Keratinocyte (primary cell): Measurements from ENCODE around the gene TRIM14. TPM values are rescaled to one million over a fixed set of nuclear protein-coding genes. Genes with fewer than 3 reads are reported as not detected.
A peak's percentile ranks its signal among the peaks of the same experiment; 100 is the strongest.

Source experiments
- DNase-seq: peaks from one replicate; pipeline ENCODE4 v3.0.0-alpha.2; 2011; ENCODE audit warnings: low read depth, missing footprints, low spot score
- FAIRE-seq: peaks from 2 replicates; lab custom pipeline; 2011; peaks lifted over from hg19 to GRCh38; lab: Jason Lieb, UNC
- H2AFZ ChIP-seq: 2 replicates; pipeline ENCODE4 v1.6.0; 2012; ENCODE audit warnings: low read length, control low read depth, inconsistent platforms; ENCODE audit not compliant: control insufficient read depth
- H3K27ac ChIP-seq: 2 replicates; pipeline ENCODE4 v1.5.1; 2011; ENCODE audit warnings: low read length; ENCODE audit not compliant: control insufficient read depth, insufficient read depth
- H3K27me3 ChIP-seq: 3 replicates; pipeline ENCODE4 v1.6.0; 2011; ENCODE audit warnings: low read length; ENCODE audit not compliant: control insufficient read depth, insufficient read depth; ENCODE audit errors: extremely low read depth
- H3K36me3 ChIP-seq, 2 experiments: 2 replicates in 1 of 2; 3 replicates in 1 of 2; pipeline ENCODE4 v1.5.1; 2011; ENCODE audit warnings: low read length in 2 of 2, mild to moderate bottlenecking in 1 of 2; ENCODE audit not compliant: control insufficient read depth in 2 of 2, insufficient read depth in 2 of 2; ENCODE audit errors: extremely low read depth in 1 of 2
- H3K4me1 ChIP-seq: 3 replicates; pipeline ENCODE4 v1.5.1; 2011; ENCODE audit warnings: low read length; ENCODE audit not compliant: control insufficient read depth, insufficient read depth; ENCODE audit errors: extremely low read depth
- H3K4me2 ChIP-seq: 3 replicates; pipeline ENCODE4 v1.6.0; 2011; ENCODE audit warnings: low read depth, low read length; ENCODE audit not compliant: control insufficient read depth, insufficient read depth; ENCODE audit errors: extremely low read depth
- H3K4me3 ChIP-seq, 3 experiments: fragments of 200-600 bp in 1 of 3; sonication (generic) in 1 of 3; 2 replicates in 2 of 3; 3 replicates in 1 of 3; pipeline ENCODE4 v1.5.1; 2011 to 2016; ENCODE audit warnings: low read length in 3 of 3, mild to moderate bottlenecking in 3 of 3, control low read depth in 2 of 3, inconsistent platforms in 1 of 3, low read depth in 1 of 3, mixed read lengths in 1 of 3, mixed run types in 1 of 3, moderate library complexity in 1 of 3; ENCODE audit not compliant: control insufficient read depth in 2 of 3, insufficient read depth in 2 of 3; ENCODE audit errors: extremely low read depth in 1 of 3
- H3K79me2 ChIP-seq: 2 replicates; pipeline ENCODE4 v1.6.0; 2012; ENCODE audit warnings: low read length; ENCODE audit not compliant: control insufficient read depth, insufficient read depth
- H3K9ac ChIP-seq: 3 replicates; pipeline ENCODE4 v1.6.0; 2011; ENCODE audit warnings: low read length; ENCODE audit not compliant: control insufficient read depth, insufficient read depth; ENCODE audit errors: extremely low read depth
- H3K9me1 ChIP-seq: 3 replicates; pipeline ENCODE4 v1.6.0; 2011; ENCODE audit warnings: low read length; ENCODE audit not compliant: control insufficient read depth, insufficient read depth; ENCODE audit errors: extremely low read depth
- H3K9me3 ChIP-seq: 2 replicates; pipeline ENCODE4 v1.5.1; 2012; ENCODE audit warnings: low read depth, low read length; ENCODE audit not compliant: control insufficient read depth
- H4K20me1 ChIP-seq: 3 replicates; pipeline ENCODE4 v1.6.0; 2011; ENCODE audit warnings: low read length; ENCODE audit not compliant: control insufficient read depth, insufficient read depth; ENCODE audit errors: extremely low read depth
- EZH2 ChIP-seq: IDR thresholded peaks from one replicate; pipeline ENCODE4 v1.6.1; 2012; ENCODE audit warnings: inconsistent platforms, mild to moderate bottlenecking, low read length, moderate library complexity
- dilution Hi-C: fragments of 300-500 bp; cut with MboI; formaldehyde crosslinking; loops from one replicate; pipeline ENCODE4 v1.7.0; 2020; ENCODE audit warnings: low sequenced_read_pairs; ENCODE audit not compliant: extremely low pct_ligation_motif_present
- polyA plus RNA-seq, 5 experiments: library from polyadenylated mRNA; depleted of rRNA in 3 of 5; stranded (reverse) in 3 of 5; stranded (forward) in 1 of 5; unstranded in 1 of 5; fragments of >200 nt; gene quantifications; 1 replicate in 1 of 5; 2 replicates in 3 of 5; 3 replicates in 1 of 5; pipeline versions ENCODE4 v1.2.1 to v1.2.3, GENCODE V29; 2011 to 2012; ENCODE audit warnings: missing spikeins in 2 of 5, low read depth in 1 of 5, low replicate concordance in 1 of 5
- TF ChIP-seq, protein P1 (sequence below), 3 experiments: IDR thresholded peaks in 1 of 3; conservative IDR thresholded peaks in 1 of 3; optimal IDR thresholded peaks in 1 of 3; 2 replicates in 2 of 3; 3 replicates in 1 of 3; pipeline versions ENCODE3 to v1.5.1; 2011; ENCODE audit warnings: low read length in 3 of 3, mild to moderate bottlenecking in 3 of 3, moderate library complexity in 2 of 3, control low read depth in 1 of 3, inconsistent platforms in 1 of 3; ENCODE audit not compliant: insufficient read depth in 2 of 3; ENCODE audit errors: extremely low read depth in 1 of 3

Gene TRIM14
- polyA plus RNA-seq, 1 donor (not counting 4 experiments of a cell fraction or from before 2014, with no cell fraction given): 22.1 TPM

DNA sequence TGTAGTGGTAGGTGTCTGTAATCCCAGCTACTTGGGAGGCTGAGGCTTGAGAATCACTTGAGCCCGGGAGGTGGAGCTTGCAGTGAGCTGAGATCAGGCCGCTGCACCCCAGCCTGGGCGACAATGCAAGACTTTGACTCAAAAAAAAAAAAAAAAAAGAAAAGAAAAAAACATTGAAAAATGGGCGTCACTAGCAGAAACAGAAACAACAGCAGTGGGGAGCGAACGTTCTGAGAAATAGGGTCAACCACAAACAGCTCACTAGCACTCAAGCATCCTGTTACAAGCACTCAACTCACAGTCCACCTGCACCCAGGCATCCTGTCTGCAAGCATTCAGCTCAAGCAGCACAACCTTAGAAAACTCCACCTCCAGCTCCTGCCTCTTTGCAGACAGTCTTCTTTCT lies 17.2 kb downstream of the TRIM14 start:
- TF ChIP-seq EZH2: no peak
- TF ChIP-seq, protein P1, sequence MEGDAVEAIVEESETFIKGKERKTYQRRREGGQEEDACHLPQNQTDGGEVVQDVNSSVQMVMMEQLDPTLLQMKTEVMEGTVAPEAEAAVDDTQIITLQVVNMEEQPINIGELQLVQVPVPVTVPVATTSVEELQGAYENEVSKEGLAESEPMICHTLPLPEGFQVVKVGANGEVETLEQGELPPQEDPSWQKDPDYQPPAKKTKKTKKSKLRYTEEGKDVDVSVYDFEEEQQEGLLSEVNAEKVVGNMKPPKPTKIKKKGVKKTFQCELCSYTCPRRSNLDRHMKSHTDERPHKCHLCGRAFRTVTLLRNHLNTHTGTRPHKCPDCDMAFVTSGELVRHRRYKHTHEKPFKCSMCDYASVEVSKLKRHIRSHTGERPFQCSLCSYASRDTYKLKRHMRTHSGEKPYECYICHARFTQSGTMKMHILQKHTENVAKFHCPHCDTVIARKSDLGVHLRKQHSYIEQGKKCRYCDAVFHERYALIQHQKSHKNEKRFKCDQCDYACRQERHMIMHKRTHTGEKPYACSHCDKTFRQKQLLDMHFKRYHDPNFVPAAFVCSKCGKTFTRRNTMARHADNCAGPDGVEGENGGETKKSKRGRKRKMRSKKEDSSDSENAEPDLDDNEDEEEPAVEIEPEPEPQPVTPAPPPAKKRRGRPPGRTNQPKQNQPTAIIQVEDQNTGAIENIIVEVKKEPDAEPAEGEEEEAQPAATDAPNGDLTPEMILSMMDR (optimal IDR thresholded peaks at IDR 0.05 in 1 of 3, IDR thresholded peaks at IDR 0.05 in 1 of 3, conservative IDR thresholded peaks at IDR 0.05 in 1 of 3; ENCODE audit: extremely low read depth in 1 of 3, insufficient read depth in 2 of 3, low read length in 3 of 3): no peak
- Histone ChIP-seq H2AFZ (no peak overlapping the region), H4K20me1 (no peaks in the 10 kb centered on the region), H3K36me3 (peaks cover 5 to 15% of the 10 kb centered on the region in 2 experiments), H3K9ac (no peak overlapping the region), H3K4me1 (peaks cover 31% of the 10 kb centered on the region), H3K27ac (no peak overlapping the region), H3K9me1 (peaks cover 2% of the 10 kb centered on the region), H3K4me3 (no peak overlapping the region), H3K27me3 (no peaks in the 10 kb centered on the region), H3K9me3 (no peaks in the 10 kb centered on the region), H3K4me2 (no peak overlapping the region), H3K79me2 (peaks cover 23% of the 10 kb centered on the region)
- no peak for DNase-seq
- peak; percentile 13 for FAIRE-seq
- dilution Hi-C loops: no loop called here

DNA sequence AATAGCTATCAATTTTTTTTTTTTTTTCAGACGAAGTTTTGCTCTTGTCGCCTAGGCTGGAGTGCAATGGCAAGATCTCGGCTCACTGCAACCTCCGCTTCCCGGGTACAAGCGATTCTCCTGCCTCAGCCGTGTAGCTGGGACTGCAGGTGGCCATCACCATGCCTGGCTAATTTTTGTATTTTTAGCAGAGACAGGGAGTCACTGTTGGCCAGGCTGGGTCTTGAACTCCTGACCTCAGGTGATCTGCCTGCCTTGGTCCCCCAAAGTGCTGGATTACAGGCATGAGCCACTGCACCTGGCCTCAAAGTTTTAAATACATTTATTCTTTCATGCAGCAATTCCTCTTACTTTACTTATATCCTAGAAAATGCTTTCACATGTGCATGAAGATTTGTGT lies 17.6 kb downstream of the TRIM14 start:
- H4K20me1 ChIP-seq: no peaks in the 10 kb centered on the region
- no peak for TF ChIP-seq EZH2
- TF ChIP-seq, protein P1 (optimal IDR thresholded peaks at IDR 0.05 in 1 of 3, IDR thresholded peaks at IDR 0.05 in 1 of 3, conservative IDR thresholded peaks at IDR 0.05 in 1 of 3; ENCODE audit: extremely low read depth in 1 of 3, insufficient read depth in 2 of 3, low read length in 3 of 3): no peak
- peaks cover 23% of the 10 kb centered on the region for H3K79me2 ChIP-seq
- H3K4me2 ChIP-seq: no peak overlapping the region
- no peaks in the 10 kb centered on the region for H3K27me3 ChIP-seq
- no peak for FAIRE-seq
- H3K36me3 ChIP-seq: peaks cover 5 to 15% of the 10 kb centered on the region in 2 experiments
- H3K4me3 ChIP-seq: no peak overlapping the region
- no peak overlapping the region for H2AFZ ChIP-seq
- no peaks in the 10 kb centered on the region for H3K9me3 ChIP-seq
- no peak overlapping the region for H3K9ac ChIP-seq
- no peak overlapping the region for H3K27ac ChIP-seq
- DNase-seq: no peak
- dilution Hi-C loops: no loop called here
- H3K9me1 ChIP-seq: peaks cover 2% of the 10 kb centered on the region
- H3K4me1 ChIP-seq: peaks cover 31% of the 10 kb centered on the region
